HEK293 (cell line): Measurements from ENCODE around the gene USP36.
A peak's percentile ranks its signal among the peaks of the same experiment; 100 is the strongest.

Source experiments
- CTCF ChIA-PET: fragments of 350-600 bp; formaldehyde crosslinking; extraction: SDS; loops from one replicate; lab custom pipeline; 2021; ENCODE audit warnings: antibody characterized with exemption; lab: Yijun Ruan, JAX
- POLR2A ChIA-PET: fragments of 300-600 bp; formaldehyde crosslinking; extraction: SDS; loops from one replicate; lab custom pipeline; 2020; ENCODE audit warnings: antibody characterized with exemption, inconsistent platforms; lab: Yijun Ruan, JAX
- H3K27ac ChIP-seq: fragments of 200-500 bp; sonication (Bioruptor generic); 2 replicates; pipeline ENCODE4 v1.5.1; 2014; ENCODE audit warnings: low read depth, low read length, control low read depth, inconsistent platforms; ENCODE audit errors: extremely low read depth
- H3K36me3 ChIP-seq, 2 experiments: fragments of 200-500 bp in 1 of 2; sonication (Bioruptor generic) in 1 of 2; 1 replicate in 1 of 2; 2 replicates in 1 of 2; pipeline ENCODE4 v1.5.1; 2014 to 2017; ENCODE audit warnings: inconsistent platforms in 2 of 2, low read length in 2 of 2; ENCODE audit not compliant: control insufficient read depth in 2 of 2, insufficient read depth in 1 of 2
- H3K4me1 ChIP-seq: fragments of 200-500 bp; sonication (Bioruptor generic); 2 replicates; pipeline ENCODE4 v1.5.1; 2014; ENCODE audit warnings: mild to moderate bottlenecking, low read length, inconsistent platforms; ENCODE audit not compliant: control insufficient read depth, insufficient read depth
- H3K4me3 ChIP-seq: 2 replicates; pipeline ENCODE4 v1.5.1; 2011; ENCODE audit warnings: low read depth, mild to moderate bottlenecking, control low read depth, low read length, moderate library complexity
- H3K9me3 ChIP-seq: fragments of 200-500 bp; sonication (Bioruptor generic); 2 replicates; pipeline ENCODE4 v1.5.1; 2014; ENCODE audit warnings: low read depth, low read length, inconsistent platforms; ENCODE audit not compliant: control insufficient read depth, insufficient read depth
- BCL11A ChIP-seq: fragments of 450-650 bp; formaldehyde crosslinking; IDR thresholded peaks from 2 replicates; pipeline ENCODE4 v1.5.1; 2016; ENCODE audit warnings: low read depth, missing biosample characterization, missing genetic modification characterization
- FEZF1 ChIP-seq: fragments of 450-650 bp; formaldehyde crosslinking; IDR thresholded peaks from 2 replicates; pipeline ENCODE4 v1.5.1; 2016; ENCODE audit warnings: missing biosample characterization, missing genetic modification characterization
- GLIS1 ChIP-seq: fragments of 450-650 bp; formaldehyde crosslinking; IDR thresholded peaks from 2 replicates; pipeline ENCODE4 v1.5.1; 2016; ENCODE audit warnings: missing biosample characterization, missing genetic modification characterization
- GLIS2 ChIP-seq: fragments of 450-650 bp; formaldehyde crosslinking; IDR thresholded peaks from 2 replicates; pipeline ENCODE4 v1.5.1; 2016; ENCODE audit warnings: missing biosample characterization, missing genetic modification characterization
- IKZF3 ChIP-seq: fragments of 450-650 bp; IDR thresholded peaks from 2 replicates; pipeline ENCODE4 v1.5.0; 2018; ENCODE audit warnings: missing biosample characterization, mild to moderate bottlenecking, missing genetic modification characterization, moderate library complexity
- KLF1 ChIP-seq: fragments of 450-650 bp; formaldehyde crosslinking; IDR thresholded peaks from 2 replicates; pipeline ENCODE4 v1.5.1; 2016; ENCODE audit warnings: missing biosample characterization, missing genetic modification characterization
- KLF16 ChIP-seq: fragments of 450-650 bp; formaldehyde crosslinking; IDR thresholded peaks from 2 replicates; pipeline ENCODE4 v1.5.1; 2017; ENCODE audit warnings: missing biosample characterization, missing genetic modification characterization
- KLF8 ChIP-seq: fragments of 450-650 bp; formaldehyde crosslinking; IDR thresholded peaks from 2 replicates; pipeline ENCODE4 v1.5.1; 2016; ENCODE audit warnings: missing biosample characterization, missing genetic modification characterization
- MYNN ChIP-seq: fragments of 450-650 bp; formaldehyde crosslinking; IDR thresholded peaks from 2 replicates; pipeline ENCODE4 v1.5.1; 2016; ENCODE audit warnings: missing biosample characterization, missing genetic modification characterization, borderline replicate concordance
- SCRT2 ChIP-seq: fragments of 450-650 bp; formaldehyde crosslinking; IDR thresholded peaks from 2 replicates; pipeline ENCODE4 v1.5.1; 2016; ENCODE audit warnings: missing biosample characterization, missing genetic modification characterization
- WT1 ChIP-seq: fragments of 450-650 bp; formaldehyde crosslinking; IDR thresholded peaks from 2 replicates; pipeline ENCODE4 v1.5.1; 2016; ENCODE audit warnings: missing biosample characterization, missing genetic modification characterization
- ZBTB17 ChIP-seq: fragments of 450-650 bp; formaldehyde crosslinking; IDR thresholded peaks from 2 replicates; pipeline ENCODE4 v1.5.1; 2016; ENCODE audit warnings: missing biosample characterization, missing genetic modification characterization
- ZBTB8A ChIP-seq: fragments of 450-650 bp; formaldehyde crosslinking; IDR thresholded peaks from 2 replicates; pipeline ENCODE4 v1.5.1; 2016; ENCODE audit warnings: missing biosample characterization, missing genetic modification characterization
- ZNF132 ChIP-seq: fragments of 450-650 bp; formaldehyde crosslinking; IDR thresholded peaks from 2 replicates; pipeline ENCODE4 v1.5.1; 2017; ENCODE audit warnings: missing biosample characterization, missing genetic modification characterization, borderline replicate concordance
- ZNF146 ChIP-seq: fragments of 450-650 bp; formaldehyde crosslinking; IDR thresholded peaks from 2 replicates; pipeline ENCODE4 v1.5.1; 2016; ENCODE audit warnings: missing biosample characterization, missing genetic modification characterization
- ZNF24 ChIP-seq: fragments of 450-650 bp; formaldehyde crosslinking; IDR thresholded peaks from 2 replicates; pipeline ENCODE4 v1.5.1; 2016; ENCODE audit warnings: missing biosample characterization, missing genetic modification characterization
- ZNF311 ChIP-seq: fragments of 450-650 bp; formaldehyde crosslinking; IDR thresholded peaks from 2 replicates; pipeline ENCODE4 v1.5.1; 2017; ENCODE audit warnings: missing biosample characterization, missing genetic modification characterization, borderline replicate concordance
- ZNF394 ChIP-seq: fragments of 450-650 bp; formaldehyde crosslinking; IDR thresholded peaks from 2 replicates; pipeline ENCODE4 v1.5.1; 2016; ENCODE audit warnings: missing biosample characterization, missing genetic modification characterization, mild to moderate bottlenecking, moderate library complexity, borderline replicate concordance
- ZNF510 ChIP-seq: fragments of 450-650 bp; formaldehyde crosslinking; IDR thresholded peaks from 2 replicates; pipeline ENCODE4 v1.5.1; 2018; ENCODE audit warnings: mild to moderate bottlenecking, missing genetic modification characterization, missing biosample characterization; ENCODE audit not compliant: insufficient replicate concordance
- ZNF555 ChIP-seq: fragments of 450-650 bp; formaldehyde crosslinking; conservative IDR thresholded peaks from 2 replicates; pipeline ENCODE4 v1.5.1; 2017; ENCODE audit warnings: missing biosample characterization, mild to moderate bottlenecking, missing genetic modification characterization, inconsistent platforms
- ZNF571 ChIP-seq: fragments of 450-650 bp; formaldehyde crosslinking; IDR thresholded peaks from 2 replicates; pipeline ENCODE4 v1.5.0; 2017; ENCODE audit warnings: missing biosample characterization, missing genetic modification characterization
- ZNF596 ChIP-seq: fragments of 450-650 bp; IDR thresholded peaks from 2 replicates; pipeline ENCODE4 v1.5.0; 2018; ENCODE audit warnings: missing biosample characterization, mild to moderate bottlenecking, missing genetic modification characterization, moderate library complexity
- ZNF600 ChIP-seq: fragments of 450-650 bp; formaldehyde crosslinking; IDR thresholded peaks from 2 replicates; pipeline ENCODE4 v1.5.1; 2016; ENCODE audit warnings: missing biosample characterization, missing genetic modification characterization
- ZNF621 ChIP-seq: fragments of 450-650 bp; formaldehyde crosslinking; IDR thresholded peaks from 2 replicates; pipeline ENCODE4 v1.5.1; 2017; ENCODE audit warnings: missing biosample characterization, missing genetic modification characterization
- ZNF629 ChIP-seq: fragments of 450-650 bp; formaldehyde crosslinking; IDR thresholded peaks from 2 replicates; pipeline ENCODE4 v1.5.1; 2017; ENCODE audit warnings: missing biosample characterization, missing genetic modification characterization
- ZNF843 ChIP-seq: fragments of 450-650 bp; formaldehyde crosslinking; IDR thresholded peaks from 2 replicates; pipeline ENCODE4 v1.5.1; 2016; ENCODE audit warnings: missing biosample characterization, missing genetic modification characterization
- ZXDB ChIP-seq: fragments of 450-650 bp; formaldehyde crosslinking; IDR thresholded peaks from 2 replicates; pipeline ENCODE4 v1.5.1; 2016; ENCODE audit warnings: missing biosample characterization, missing genetic modification characterization
- TF ChIP-seq, protein P1 (sequence below): fragments of 450-650 bp; formaldehyde crosslinking; IDR thresholded peaks from 2 replicates; pipeline ENCODE4 v1.5.1; 2016; ENCODE audit warnings: missing biosample characterization, missing genetic modification characterization
- TF ChIP-seq, protein P2 (sequence below): fragments of 450-650 bp; formaldehyde crosslinking; IDR thresholded peaks from 2 replicates; pipeline ENCODE4 v1.5.1; 2017; ENCODE audit warnings: missing biosample characterization, missing genetic modification characterization
- TF ChIP-seq, protein P3 (sequence below): fragments of 450-650 bp; formaldehyde crosslinking; IDR thresholded peaks from 2 replicates; pipeline ENCODE4 v1.5.1; 2016; ENCODE audit warnings: missing biosample characterization, missing genetic modification characterization
- TF ChIP-seq, protein P4 (sequence below): fragments of 450-650 bp; IDR thresholded peaks from 2 replicates; pipeline ENCODE4 v1.5.1; 2018; ENCODE audit warnings: missing biosample characterization, mild to moderate bottlenecking, missing genetic modification characterization
- TF ChIP-seq, protein P5 (sequence below): sonication (generic); formaldehyde crosslinking; IDR thresholded peaks from 2 replicates; pipeline ENCODE4 v1.8.1; 2022; ENCODE audit warnings: mild to moderate bottlenecking, moderate library complexity, missing genetic modification reagents

The USP36 gene

DNA sequence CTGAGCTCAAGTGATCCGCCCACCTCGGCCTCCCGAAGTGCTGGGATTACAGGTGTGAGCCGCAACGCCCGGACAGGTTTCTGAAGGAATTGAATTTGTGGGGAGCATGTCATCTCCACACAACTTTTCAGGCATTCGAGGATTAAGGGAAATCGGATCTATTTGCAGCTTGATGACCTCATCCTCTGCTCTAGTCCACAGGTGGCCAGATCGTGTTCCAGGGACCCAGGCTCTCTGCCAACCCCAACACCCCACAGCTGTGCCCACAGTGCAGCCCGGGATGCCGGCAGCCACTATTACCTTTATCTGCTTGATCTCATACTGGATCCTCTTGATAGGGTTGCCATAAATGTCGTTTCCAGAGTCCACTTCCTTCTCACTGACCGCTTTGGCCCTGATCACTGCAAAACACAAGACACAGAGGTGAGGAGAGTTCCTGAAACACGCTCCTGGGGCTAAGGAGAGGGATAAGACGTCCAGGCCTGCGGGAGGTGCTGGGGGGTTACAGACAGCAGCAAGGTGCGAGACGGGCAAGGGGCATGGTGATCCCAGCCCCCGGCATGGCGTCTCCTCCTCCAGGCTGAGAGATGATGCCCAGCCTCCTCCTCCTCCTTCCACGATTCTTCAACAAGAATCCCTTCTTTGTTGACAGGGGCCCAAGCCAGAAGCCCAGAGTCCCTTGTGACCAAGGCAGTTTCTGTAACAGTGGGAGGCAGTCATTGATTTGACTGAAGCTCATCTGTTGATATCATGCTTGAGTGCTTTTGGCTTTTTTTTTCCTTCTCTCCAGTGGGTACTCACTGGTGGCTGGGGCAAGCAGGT lies 33.1 kb upstream of the USP36 start:
- ChIA-PET POLR2A (interaction anchor here (1.1 kb wide), 1 partner anchor 10 kb away, joined by 3 read pairs; no protein-coding TSS in a partner anchor), CTCF (interaction anchor here (0.7 to 4.7 kb wide), 5 partner anchors 8 to 100 kb away, joined by 3 to 41 read pairs (median 4); no protein-coding TSS in a partner anchor)
- no peaks in the 10 kb centered on the region for H3K9me3 ChIP-seq
- H3K27ac ChIP-seq, result peak overlapping the region; percentile 40
- peaks cover 6 to 23% of the 10 kb centered on the region in 2 experiments; a peak in 2 of 3 replicates for H3K36me3 ChIP-seq
- no peak overlapping the region for H3K4me3 ChIP-seq
- peaks cover 12% of the 10 kb centered on the region for H3K4me1 ChIP-seq
- TF ChIP-seq, protein P1, sequence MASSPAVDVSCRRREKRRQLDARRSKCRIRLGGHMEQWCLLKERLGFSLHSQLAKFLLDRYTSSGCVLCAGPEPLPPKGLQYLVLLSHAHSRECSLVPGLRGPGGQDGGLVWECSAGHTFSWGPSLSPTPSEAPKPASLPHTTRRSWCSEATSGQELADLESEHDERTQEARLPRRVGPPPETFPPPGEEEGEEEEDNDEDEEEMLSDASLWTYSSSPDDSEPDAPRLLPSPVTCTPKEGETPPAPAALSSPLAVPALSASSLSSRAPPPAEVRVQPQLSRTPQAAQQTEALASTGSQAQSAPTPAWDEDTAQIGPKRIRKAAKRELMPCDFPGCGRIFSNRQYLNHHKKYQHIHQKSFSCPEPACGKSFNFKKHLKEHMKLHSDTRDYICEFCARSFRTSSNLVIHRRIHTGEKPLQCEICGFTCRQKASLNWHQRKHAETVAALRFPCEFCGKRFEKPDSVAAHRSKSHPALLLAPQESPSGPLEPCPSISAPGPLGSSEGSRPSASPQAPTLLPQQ (tag by site-specific recombination), result 0 out of 2 replicates have a peak, but pooled peaks have one; percentile 40
- TF ChIP-seq, protein P2, sequence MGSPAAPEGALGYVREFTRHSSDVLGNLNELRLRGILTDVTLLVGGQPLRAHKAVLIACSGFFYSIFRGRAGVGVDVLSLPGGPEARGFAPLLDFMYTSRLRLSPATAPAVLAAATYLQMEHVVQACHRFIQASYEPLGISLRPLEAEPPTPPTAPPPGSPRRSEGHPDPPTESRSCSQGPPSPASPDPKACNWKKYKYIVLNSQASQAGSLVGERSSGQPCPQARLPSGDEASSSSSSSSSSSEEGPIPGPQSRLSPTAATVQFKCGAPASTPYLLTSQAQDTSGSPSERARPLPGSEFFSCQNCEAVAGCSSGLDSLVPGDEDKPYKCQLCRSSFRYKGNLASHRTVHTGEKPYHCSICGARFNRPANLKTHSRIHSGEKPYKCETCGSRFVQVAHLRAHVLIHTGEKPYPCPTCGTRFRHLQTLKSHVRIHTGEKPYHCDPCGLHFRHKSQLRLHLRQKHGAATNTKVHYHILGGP, result peak; percentile 71
- peak; percentile 55 for TF ChIP-seq FEZF1 (tag by site-specific recombination)
- TF ChIP-seq KLF16, result peak; percentile 57; the same call in 1 of the 2 replicates
- no peak for TF ChIP-seq ZNF132 (tag by site-specific recombination)
- peak; percentile 75 for TF ChIP-seq ZBTB17 (tag by site-specific recombination)
- TF ChIP-seq MYNN, result no peak
- TF ChIP-seq ZBTB8A (tag by site-specific recombination), result peak; percentile 78
- peak; percentile 81 for TF ChIP-seq ZNF24 (tag by site-specific recombination)
- peak; percentile 90 for TF ChIP-seq IKZF3 (tag by site-specific recombination)
- TF ChIP-seq, protein P3, sequence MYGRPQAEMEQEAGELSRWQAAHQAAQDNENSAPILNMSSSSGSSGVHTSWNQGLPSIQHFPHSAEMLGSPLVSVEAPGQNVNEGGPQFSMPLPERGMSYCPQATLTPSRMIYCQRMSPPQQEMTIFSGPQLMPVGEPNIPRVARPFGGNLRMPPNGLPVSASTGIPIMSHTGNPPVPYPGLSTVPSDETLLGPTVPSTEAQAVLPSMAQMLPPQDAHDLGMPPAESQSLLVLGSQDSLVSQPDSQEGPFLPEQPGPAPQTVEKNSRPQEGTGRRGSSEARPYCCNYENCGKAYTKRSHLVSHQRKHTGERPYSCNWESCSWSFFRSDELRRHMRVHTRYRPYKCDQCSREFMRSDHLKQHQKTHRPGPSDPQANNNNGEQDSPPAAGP (tag by site-specific recombination), result peak; percentile 62; the same call in 1 of the 2 replicates
- peak; percentile 35; the same call in 1 of the 2 replicates for TF ChIP-seq ZNF394 (tag by site-specific recombination)
- no peak for TF ChIP-seq ZNF510
- peak; percentile 85 for TF ChIP-seq BCL11A (tag by site-specific recombination)
- TF ChIP-seq, protein P4, sequence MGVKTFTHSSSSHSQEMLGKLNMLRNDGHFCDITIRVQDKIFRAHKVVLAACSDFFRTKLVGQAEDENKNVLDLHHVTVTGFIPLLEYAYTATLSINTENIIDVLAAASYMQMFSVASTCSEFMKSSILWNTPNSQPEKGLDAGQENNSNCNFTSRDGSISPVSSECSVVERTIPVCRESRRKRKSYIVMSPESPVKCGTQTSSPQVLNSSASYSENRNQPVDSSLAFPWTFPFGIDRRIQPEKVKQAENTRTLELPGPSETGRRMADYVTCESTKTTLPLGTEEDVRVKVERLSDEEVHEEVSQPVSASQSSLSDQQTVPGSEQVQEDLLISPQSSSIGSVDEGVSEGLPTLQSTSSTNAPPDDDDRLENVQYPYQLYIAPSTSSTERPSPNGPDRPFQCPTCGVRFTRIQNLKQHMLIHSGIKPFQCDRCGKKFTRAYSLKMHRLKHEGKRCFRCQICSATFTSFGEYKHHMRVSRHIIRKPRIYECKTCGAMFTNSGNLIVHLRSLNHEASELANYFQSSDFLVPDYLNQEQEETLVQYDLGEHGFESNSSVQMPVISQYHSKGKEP (tag by site-specific recombination), result peak; percentile 74; the same call in 1 of the 2 replicates
- TF ChIP-seq, protein P5, sequence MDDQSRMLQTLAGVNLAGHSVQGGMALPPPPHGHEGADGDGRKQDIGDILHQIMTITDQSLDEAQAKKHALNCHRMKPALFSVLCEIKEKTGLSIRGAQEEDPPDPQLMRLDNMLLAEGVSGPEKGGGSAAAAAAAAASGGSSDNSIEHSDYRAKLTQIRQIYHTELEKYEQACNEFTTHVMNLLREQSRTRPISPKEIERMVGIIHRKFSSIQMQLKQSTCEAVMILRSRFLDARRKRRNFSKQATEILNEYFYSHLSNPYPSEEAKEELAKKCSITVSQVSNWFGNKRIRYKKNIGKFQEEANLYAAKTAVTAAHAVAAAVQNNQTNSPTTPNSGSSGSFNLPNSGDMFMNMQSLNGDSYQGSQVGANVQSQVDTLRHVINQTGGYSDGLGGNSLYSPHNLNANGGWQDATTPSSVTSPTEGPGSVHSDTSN (CRISPR knock-in tag), result no peak
- TF ChIP-seq ZNF146, result no peak
- peak; percentile 97 for TF ChIP-seq SCRT2 (tag by site-specific recombination)
- TF ChIP-seq ZXDB (tag by site-specific recombination), result no peak; the same call in none of the 2 replicates
- peak; percentile 65; the same call in 1 of the 2 replicates for TF ChIP-seq ZNF600 (tag by site-specific recombination)
- TF ChIP-seq KLF8 (tag by site-specific recombination), result peak; percentile 68
- peak; percentile 59 for TF ChIP-seq KLF1 (tag by site-specific recombination)
- TF ChIP-seq GLIS2, result peak; percentile 85
- no peak for TF ChIP-seq ZNF621 (tag by site-specific recombination)
- peak; percentile 30 for TF ChIP-seq WT1 (tag by site-specific recombination)
- peak; percentile 93 for TF ChIP-seq ZNF629
- TF ChIP-seq GLIS1 (tag by site-specific recombination), result peak; percentile 98
- no peak for TF ChIP-seq ZNF311 (tag by site-specific recombination)
- no peak for TF ChIP-seq ZNF571
- TF ChIP-seq ZNF555 (tag by site-specific recombination), result no peak
- no peak for TF ChIP-seq ZNF596 (tag by site-specific recombination)
- peak; percentile 80; the same call in 1 of the 2 replicates for TF ChIP-seq ZNF843 (tag by site-specific recombination)
